ENCODE results near the gene TADA2A. TPM values are rescaled to one million over a fixed set of nuclear protein-coding genes. Genes with fewer than 3 reads are reported as not detected.

Gene TADA2A
- total RNA-seq, 1 experiment from 2014 or later = 25.2 TPM

DNA sequence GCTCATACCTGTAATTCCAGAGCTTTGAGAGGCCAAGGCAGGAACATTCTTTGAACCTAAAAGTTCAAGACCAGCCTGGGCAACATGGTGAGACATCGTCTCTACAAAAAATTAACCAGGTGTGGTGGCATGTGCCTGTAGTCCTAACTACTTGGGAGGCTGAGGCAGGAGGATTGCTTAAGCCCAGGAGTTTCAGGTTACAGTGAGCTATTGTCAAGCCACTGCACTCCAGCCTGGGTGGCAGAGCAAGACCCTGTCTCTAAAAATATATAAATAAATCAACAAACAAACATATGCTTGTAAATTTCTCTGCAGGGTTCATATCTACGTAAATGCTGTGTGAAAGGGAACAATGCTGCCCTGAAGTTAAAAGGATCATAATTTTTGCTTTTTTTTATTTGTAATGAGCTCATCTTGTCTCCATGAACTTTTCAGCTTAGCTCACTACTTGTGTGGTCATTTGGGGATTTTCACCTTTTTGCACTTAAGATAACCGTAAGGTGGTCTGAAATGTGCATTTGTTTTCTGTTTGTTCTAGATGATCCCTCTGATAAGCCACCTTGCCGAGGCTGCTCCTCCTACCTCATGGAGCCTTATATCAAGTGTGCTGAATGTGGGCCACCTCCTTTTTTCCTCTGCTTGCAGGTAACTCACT is 16.4 kb downstream of the TADA2A start:
- ChIA-PET CTCF (interaction anchor here (0.6 kb wide), 1 partner anchor 227 kb away, joined by 6 read pairs; no protein-coding TSS in a partner anchor), POLR2A (ENCODE audit: unreplicated experiment) (no interaction called here)
- Histone ChIP-seq H3K4me2 (no peak overlapping the region), H3K27me3 (ENCODE audit: insufficient read depth, low read depth) (no peaks in the 10 kb centered on the region), H3K9me2 (ENCODE audit: insufficient read depth) (no peaks in the 10 kb centered on the region), H4K20me1 (ENCODE audit: insufficient read depth) (no peaks in the 10 kb centered on the region), H3K27ac (no peak overlapping the region), H3K9me3 (ENCODE audit: insufficient read depth, low read depth) (no peaks in the 10 kb centered on the region), H3K79me2 (ENCODE audit: low read depth) (no peaks in the 10 kb centered on the region), H3F3A (ENCODE audit: insufficient read depth, low read depth) (no peaks in the 10 kb centered on the region), H3K4me3 (no peak overlapping the region), H2AFZ (no peak overlapping the region), H3K4me1 (replicated peaks; ENCODE audit: insufficient read depth) (no peaks in the 10 kb centered on the region), H3K36me3 (ENCODE audit: low read depth) (peaks cover 26% of the 10 kb centered on the region)
- intact Hi-C loops (cut with micrococcal nuclease; ENCODE audit: unreplicated experiment) = no loop called here
- BruUV-seq (replicated peaks) = no TSS peak
- DNase-seq = no peak
- TF ChIP-seq, protein P1, sequence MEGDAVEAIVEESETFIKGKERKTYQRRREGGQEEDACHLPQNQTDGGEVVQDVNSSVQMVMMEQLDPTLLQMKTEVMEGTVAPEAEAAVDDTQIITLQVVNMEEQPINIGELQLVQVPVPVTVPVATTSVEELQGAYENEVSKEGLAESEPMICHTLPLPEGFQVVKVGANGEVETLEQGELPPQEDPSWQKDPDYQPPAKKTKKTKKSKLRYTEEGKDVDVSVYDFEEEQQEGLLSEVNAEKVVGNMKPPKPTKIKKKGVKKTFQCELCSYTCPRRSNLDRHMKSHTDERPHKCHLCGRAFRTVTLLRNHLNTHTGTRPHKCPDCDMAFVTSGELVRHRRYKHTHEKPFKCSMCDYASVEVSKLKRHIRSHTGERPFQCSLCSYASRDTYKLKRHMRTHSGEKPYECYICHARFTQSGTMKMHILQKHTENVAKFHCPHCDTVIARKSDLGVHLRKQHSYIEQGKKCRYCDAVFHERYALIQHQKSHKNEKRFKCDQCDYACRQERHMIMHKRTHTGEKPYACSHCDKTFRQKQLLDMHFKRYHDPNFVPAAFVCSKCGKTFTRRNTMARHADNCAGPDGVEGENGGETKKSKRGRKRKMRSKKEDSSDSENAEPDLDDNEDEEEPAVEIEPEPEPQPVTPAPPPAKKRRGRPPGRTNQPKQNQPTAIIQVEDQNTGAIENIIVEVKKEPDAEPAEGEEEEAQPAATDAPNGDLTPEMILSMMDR (conservative IDR thresholded peaks at IDR 0.05) = no peak
- TF ChIP-seq EZH2 (IDR thresholded peaks at IDR 0.05; ENCODE audit: low read depth) = no peak

DNA sequence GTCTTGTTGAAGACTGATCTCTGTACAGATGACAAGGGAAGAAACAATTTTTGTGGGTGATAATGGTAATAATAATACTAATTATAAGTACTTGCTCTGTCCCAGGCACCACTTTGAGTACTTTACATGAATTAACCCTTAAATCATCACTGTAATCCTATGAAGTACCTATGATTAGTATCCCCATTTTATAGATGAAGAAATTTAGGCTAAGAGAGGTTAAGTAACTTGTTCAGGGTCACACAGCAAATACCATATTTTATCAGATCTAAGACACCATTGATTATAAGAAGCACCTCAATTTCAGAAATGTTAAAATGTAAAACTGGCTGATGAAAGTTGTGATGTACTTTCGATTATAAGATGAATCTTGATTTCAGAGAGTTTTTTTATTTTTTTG is 18.6 kb downstream of the TADA2A start:
- ChIA-PET CTCF (no interaction called here), POLR2A (ENCODE audit: unreplicated experiment) (no interaction called here)
- no peaks in the 10 kb centered on the region for H3K4me1 ChIP-seq (replicated peaks; ENCODE audit: insufficient read depth)
- no peaks in the 10 kb centered on the region for H3K9me3 ChIP-seq (ENCODE audit: insufficient read depth, low read depth)
- no peak overlapping the region for H3K27ac ChIP-seq
- no peak overlapping the region for H3K4me3 ChIP-seq
- no peaks in the 10 kb centered on the region for H3K9me2 ChIP-seq (ENCODE audit: insufficient read depth)
- no peaks in the 10 kb centered on the region for H3K27me3 ChIP-seq (ENCODE audit: insufficient read depth, low read depth)
- H4K20me1 ChIP-seq (ENCODE audit: insufficient read depth) = no peaks in the 10 kb centered on the region
- BruUV-seq (replicated peaks) = no TSS peak
- no peaks in the 10 kb centered on the region for H3K79me2 ChIP-seq (ENCODE audit: low read depth)
- H3K4me2 ChIP-seq = no peak overlapping the region
- no peaks in the 10 kb centered on the region for H3F3A ChIP-seq (ENCODE audit: insufficient read depth, low read depth)
- TF ChIP-seq, protein P1 (conservative IDR thresholded peaks at IDR 0.05) = no peak
- no peak for TF ChIP-seq EZH2 (IDR thresholded peaks at IDR 0.05; ENCODE audit: low read depth)
- H2AFZ ChIP-seq = no peak overlapping the region
- intact Hi-C loops (cut with micrococcal nuclease; ENCODE audit: unreplicated experiment) = no loop called here
- no peak for DNase-seq
- H3K36me3 ChIP-seq (ENCODE audit: low read depth) = peaks cover 24% of the 10 kb centered on the region

DNA sequence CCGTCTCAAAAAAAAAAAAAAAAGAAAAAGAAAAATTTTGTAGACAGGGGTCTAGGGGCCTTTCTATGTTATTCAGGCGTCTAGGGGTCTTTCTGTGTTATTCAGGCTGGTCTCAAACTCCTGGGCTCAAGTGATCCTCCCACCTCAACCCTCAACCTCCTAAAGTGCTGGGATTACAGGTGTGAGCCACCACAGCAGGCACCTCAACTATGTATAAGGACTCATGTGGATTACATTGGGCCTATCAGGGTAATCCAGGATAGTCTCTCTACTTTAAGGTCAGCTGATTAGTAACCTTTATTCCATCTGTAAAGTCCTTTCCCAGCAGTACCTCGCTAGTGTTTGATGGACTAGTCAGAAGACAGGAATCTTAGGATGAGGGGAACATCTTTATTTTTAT is 22.4 kb downstream of the TADA2A start:
- no peak for TF ChIP-seq EZH2 (IDR thresholded peaks at IDR 0.05; ENCODE audit: low read depth)
- TF ChIP-seq, protein P1 (conservative IDR thresholded peaks at IDR 0.05) = no peak
- no peak overlapping the region for H3K4me3 ChIP-seq
- CTCF ChIA-PET = interaction anchor here (0.7 kb wide), 1 partner anchor 40 kb away, joined by 6 read pairs; no protein-coding TSS in a partner anchor
- H3K79me2 ChIP-seq (ENCODE audit: low read depth) = no peaks in the 10 kb centered on the region
- no TSS peak for BruUV-seq (replicated peaks)
- POLR2A ChIA-PET (ENCODE audit: unreplicated experiment) = no interaction called here
- H3K9me2 ChIP-seq (ENCODE audit: insufficient read depth) = no peaks in the 10 kb centered on the region
- H3K4me1 ChIP-seq (replicated peaks; ENCODE audit: insufficient read depth) = no peaks in the 10 kb centered on the region
- H3K27me3 ChIP-seq (ENCODE audit: insufficient read depth, low read depth) = no peaks in the 10 kb centered on the region
- peaks cover 30% of the 10 kb centered on the region for H3K36me3 ChIP-seq (ENCODE audit: low read depth)
- no peaks in the 10 kb centered on the region for H3K9me3 ChIP-seq (ENCODE audit: insufficient read depth, low read depth)
- H2AFZ ChIP-seq = no peak overlapping the region
- H3K27ac ChIP-seq = no peak overlapping the region
- peaks cover 6% of the 10 kb centered on the region; the same call in 1 of the 2 replicates for H3F3A ChIP-seq (ENCODE audit: insufficient read depth, low read depth)
- intact Hi-C loops (cut with micrococcal nuclease; ENCODE audit: unreplicated experiment) = no loop called here
- H4K20me1 ChIP-seq (ENCODE audit: insufficient read depth) = 0 out of 2 replicates have a peak, but pooled peaks cover 3% of the 10 kb centered on the region
- no peak overlapping the region for H3K4me2 ChIP-seq
- DNase-seq = no peak

Data from PC-9 (cell line).